HFF-Myc (cell line): ENCODE measurements around the gene KLHL25.

Experiments
- DNase-seq: peaks from one replicate; pipeline ENCODE4 v3.0.0-alpha.2; 2011; ENCODE audit warnings: low read depth; ENCODE audit errors: extremely low read depth
- H3K4me3 ChIP-seq: replicated peaks from 2 replicates; pipeline ENCODE4 v1.5.1; 2011; ENCODE audit warnings: low read depth, mild to moderate bottlenecking, control low read depth, low read length
- TF ChIP-seq, protein P1 (sequence below): IDR thresholded peaks from 2 replicates; pipeline ENCODE4 v1.5.1; 2012; ENCODE audit warnings: mild to moderate bottlenecking, low read depth, low read length, control low read depth; ENCODE audit errors: missing control alignments

Gene KLHL25

DNA sequence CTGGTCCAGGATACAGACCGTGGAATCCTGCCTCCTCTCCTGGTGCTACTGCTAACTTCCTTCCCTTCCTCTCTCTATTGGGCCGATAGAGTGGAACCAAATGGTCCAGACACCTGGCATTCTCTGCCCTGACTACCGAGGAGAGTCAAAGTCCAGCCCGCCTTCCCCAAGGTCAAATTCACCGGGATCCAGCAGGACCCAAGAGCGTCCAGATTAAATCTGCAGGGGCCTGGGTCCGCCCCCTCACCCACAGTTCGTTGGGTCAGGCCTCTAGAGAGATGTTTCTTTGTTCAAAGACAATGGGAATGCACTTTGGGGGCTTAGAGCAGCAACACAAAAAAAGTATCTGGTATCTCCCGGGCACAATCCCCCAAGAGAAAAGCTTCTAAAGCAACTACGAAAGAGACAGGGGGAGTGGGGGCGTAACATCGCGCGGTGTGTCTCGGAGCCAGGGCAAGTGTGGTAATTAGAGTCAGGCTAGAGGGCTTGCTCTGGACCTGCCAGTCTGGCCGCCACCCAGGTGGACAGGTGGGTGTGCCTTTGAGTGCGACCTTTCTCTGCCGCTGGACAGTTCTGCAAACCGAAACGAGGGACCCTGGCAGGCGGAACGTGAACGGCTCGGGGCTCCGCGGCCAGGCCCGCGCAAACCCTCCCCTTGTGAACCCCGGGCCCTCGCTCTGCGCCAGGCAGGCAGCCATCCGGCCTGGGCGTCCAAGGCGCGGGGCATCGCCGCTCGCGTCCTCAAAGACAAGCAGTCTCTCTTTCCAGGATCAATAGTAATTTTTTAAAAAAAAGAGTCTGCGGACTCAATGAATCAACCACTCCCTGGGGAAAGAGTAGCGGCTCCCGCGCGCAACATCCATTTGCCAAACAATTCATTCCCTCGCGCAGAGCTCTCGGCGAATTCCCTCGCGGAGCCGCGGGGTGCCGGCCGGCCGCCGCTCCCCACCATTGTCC is 806 bp downstream of the KLHL25 start:
- no peak for DNase-seq
- TF ChIP-seq, protein P1, sequence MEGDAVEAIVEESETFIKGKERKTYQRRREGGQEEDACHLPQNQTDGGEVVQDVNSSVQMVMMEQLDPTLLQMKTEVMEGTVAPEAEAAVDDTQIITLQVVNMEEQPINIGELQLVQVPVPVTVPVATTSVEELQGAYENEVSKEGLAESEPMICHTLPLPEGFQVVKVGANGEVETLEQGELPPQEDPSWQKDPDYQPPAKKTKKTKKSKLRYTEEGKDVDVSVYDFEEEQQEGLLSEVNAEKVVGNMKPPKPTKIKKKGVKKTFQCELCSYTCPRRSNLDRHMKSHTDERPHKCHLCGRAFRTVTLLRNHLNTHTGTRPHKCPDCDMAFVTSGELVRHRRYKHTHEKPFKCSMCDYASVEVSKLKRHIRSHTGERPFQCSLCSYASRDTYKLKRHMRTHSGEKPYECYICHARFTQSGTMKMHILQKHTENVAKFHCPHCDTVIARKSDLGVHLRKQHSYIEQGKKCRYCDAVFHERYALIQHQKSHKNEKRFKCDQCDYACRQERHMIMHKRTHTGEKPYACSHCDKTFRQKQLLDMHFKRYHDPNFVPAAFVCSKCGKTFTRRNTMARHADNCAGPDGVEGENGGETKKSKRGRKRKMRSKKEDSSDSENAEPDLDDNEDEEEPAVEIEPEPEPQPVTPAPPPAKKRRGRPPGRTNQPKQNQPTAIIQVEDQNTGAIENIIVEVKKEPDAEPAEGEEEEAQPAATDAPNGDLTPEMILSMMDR = no peak
- H3K4me3 ChIP-seq = peak overlapping the region; percentile 75

DNA sequence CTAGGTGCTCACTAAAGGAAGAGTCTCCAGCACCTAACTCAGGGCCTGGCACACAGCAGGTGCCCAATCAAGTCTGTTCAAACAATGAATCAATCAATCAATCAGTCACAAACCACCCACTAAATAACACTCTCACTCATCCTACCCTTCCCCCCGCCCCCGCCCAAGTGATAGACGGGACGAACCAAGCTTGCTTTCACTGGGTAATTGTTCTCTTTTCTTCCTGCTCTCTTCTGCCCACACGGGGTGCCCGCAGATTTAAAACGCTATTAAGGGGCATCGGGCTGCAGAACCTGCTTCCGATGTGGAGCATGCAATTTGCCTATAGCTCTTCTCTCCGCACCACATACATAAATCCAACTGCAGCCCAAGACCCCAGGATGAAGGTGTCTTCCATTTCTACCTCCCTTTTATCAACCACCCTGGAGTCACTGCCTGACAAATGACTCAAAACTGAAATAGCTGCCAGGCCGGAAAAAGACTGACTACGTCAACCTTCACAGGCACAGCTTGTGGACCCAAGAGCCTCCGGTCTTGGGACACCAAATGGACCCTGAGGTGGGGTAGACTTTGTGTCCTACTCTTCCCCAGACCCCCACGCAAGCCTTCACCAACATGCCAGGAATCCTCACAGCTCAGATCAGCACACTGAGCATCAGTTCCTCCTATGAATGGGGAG is 1.7 kb downstream of the KLHL25 start:
- DNase-seq = no peak
- TF ChIP-seq, protein P1 = no peak
- H3K4me3 ChIP-seq = peak overlapping the region; percentile 75

DNA sequence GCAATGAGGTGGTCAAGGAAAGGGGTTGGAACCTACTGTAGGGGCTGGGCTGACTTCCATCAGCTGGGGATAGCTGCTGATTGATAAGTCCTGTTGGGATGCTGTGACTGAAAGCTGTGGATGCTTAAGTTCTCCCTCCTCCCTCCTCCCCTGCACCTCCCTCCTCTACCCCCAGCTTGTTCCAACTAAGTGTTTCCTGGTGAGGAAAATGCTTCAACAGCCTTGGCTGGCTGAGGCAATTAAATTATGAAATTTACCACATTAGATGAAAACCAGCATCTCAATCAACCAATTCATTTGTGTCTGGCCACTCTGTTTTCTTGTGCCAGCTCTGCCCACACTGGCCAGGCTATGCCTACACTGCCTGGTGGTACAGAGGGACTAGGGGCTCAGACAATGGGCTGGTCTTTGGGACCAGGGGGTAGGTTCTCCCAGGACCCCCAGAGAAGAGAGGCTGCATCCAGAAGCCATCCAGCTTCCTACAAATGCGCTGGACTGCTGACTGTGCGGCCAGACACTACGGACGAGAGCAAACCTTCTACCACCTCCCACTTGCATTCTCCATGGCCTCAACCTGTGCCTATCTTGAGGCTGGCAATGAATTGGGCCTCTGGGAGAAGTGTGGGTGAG is 2.5 kb downstream of the KLHL25 start:
- no peak for DNase-seq
- TF ChIP-seq, protein P1 = no peak
- H3K4me3 ChIP-seq = no peak overlapping the region

DNA sequence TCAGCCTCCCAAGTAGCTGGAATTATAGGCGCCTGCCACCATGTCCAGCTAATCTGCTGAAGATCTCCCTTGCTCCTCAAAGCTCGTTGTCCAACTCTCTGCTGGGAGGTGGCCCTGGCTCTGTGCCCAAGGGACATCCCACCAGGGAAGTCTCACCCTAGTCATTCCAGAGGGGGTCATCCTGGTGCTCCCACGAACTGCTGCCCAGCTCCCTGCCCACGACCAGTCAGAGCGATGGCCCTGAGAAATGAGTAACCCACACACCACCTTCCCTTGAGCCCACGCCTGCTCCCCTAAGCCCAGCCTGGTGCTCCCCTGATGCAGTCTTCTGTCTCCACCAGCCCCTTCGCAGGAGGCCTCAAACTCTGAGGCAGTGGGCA is 5.2 kb downstream of the KLHL25 start:
- no peak overlapping the region for H3K4me3 ChIP-seq
- DNase-seq = no peak
- TF ChIP-seq, protein P1 = no peak

DNA sequence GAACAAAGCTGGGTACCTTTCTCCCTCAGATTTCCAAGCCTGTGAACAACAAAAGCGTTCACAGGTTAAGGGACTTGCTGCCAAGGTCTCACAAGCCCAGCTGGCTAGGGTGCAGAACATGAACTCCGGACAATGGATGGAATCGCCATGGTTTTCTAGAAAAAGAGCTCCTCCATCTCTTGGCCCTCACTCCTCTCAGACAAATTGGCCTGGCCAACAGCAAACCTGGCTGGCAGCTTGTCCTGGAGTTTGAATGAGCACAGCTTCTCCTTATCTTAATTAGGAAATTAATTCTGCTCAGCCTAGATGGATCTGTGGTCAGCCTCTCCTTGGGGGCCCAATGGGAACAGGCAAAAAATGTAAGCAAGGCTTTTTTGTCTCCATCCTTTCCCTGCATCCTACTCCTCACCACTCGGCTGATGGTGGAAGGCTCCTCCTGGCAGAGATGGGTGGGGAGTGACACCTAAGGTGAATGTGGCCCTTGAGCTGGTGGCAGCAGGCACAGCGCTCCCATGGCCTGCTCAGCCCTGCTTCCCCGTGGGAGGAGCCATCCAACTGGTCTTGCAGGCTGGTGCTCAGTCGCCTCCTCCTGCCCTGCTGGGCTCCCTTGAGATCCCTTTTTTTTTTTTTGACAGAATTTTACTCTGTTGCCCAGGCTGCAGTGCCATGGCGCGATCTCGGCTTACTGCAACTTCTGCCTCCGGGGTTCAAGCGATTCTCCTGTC is 5.8 kb downstream of the KLHL25 start:
- TF ChIP-seq, protein P1 = no peak
- H3K4me3 ChIP-seq = no peak overlapping the region
- no peak for DNase-seq

DNA sequence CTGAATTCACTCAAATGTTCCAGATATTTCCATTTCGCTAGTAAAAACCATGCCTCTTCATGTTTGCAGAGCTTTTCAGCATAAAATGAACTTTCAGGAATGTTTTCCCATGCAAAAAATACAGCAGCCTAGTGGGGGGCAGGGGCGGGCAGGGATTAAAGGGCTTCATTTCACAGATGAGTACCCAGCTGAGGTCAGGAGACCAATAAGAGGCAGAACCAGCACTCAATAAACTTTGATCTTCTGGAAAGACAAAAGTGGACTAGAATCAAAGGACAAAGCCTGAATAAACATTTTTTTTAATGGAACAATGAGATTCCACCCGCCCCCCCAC is 8.0 kb downstream of the KLHL25 start:
- no peak overlapping the region for H3K4me3 ChIP-seq
- DNase-seq = no peak
- TF ChIP-seq, protein P1 = no peak
